AG10803 (cell line): Measurements from ENCODE around the gene LHFPL5.

Source experiments
- DNase-seq: peaks from one replicate; pipeline ENCODE4 v3.0.0; 2010; ENCODE audit warnings: low read depth
- H3K4me3 ChIP-seq: 2 replicates; pipeline ENCODE4 v1.5.1; 2011; ENCODE audit warnings: mild to moderate bottlenecking, low read length, control low read depth
- TF ChIP-seq, protein P1 (sequence below): conservative IDR thresholded peaks from 2 replicates; pipeline ENCODE4 v1.5.1; 2011; ENCODE audit warnings: mild to moderate bottlenecking, low read length, control low read depth, inconsistent platforms

LHFPL5 gene

GRCh38 chr6:35808688-35809087 lies 3.5 kb downstream of the LHFPL5 start:
- TF ChIP-seq, protein P1, sequence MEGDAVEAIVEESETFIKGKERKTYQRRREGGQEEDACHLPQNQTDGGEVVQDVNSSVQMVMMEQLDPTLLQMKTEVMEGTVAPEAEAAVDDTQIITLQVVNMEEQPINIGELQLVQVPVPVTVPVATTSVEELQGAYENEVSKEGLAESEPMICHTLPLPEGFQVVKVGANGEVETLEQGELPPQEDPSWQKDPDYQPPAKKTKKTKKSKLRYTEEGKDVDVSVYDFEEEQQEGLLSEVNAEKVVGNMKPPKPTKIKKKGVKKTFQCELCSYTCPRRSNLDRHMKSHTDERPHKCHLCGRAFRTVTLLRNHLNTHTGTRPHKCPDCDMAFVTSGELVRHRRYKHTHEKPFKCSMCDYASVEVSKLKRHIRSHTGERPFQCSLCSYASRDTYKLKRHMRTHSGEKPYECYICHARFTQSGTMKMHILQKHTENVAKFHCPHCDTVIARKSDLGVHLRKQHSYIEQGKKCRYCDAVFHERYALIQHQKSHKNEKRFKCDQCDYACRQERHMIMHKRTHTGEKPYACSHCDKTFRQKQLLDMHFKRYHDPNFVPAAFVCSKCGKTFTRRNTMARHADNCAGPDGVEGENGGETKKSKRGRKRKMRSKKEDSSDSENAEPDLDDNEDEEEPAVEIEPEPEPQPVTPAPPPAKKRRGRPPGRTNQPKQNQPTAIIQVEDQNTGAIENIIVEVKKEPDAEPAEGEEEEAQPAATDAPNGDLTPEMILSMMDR, result no peak
- DNase-seq, result no peak
- no peak overlapping the region for H3K4me3 ChIP-seq

GRCh38 chr6:35809809-35810208 lies 4.7 kb downstream of the LHFPL5 start:
- no peak for DNase-seq
- no peak overlapping the region for H3K4me3 ChIP-seq
- TF ChIP-seq, protein P1, result no peak

GRCh38 chr6:35810971-35811698 lies 6.0 kb downstream of the LHFPL5 start:
- H3K4me3 ChIP-seq, result no peak overlapping the region
- DNase-seq, result peak; percentile 47

DNA sequence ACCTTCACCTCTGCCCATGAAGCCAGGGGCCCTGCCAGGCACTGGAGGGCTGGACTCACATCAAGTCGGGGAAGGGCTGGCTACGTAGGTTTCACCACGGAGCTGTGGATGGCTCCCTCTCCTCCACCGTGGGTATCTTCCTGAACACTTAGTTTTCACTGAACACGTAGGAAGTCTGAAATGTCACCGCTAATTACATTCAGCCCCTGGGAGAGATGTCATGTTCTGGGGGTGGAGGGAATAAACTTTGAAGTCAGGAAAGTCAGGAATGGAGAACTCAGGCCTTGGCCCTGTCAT lies 6.5 kb downstream of the LHFPL5 start:
- TF ChIP-seq, protein P1, result no peak
- H3K4me3 ChIP-seq, result no peak overlapping the region
- no peak for DNase-seq

More at GRCh38 chr6:35810971-35811698, 6.0 kb downstream of the LHFPL5 start:
- TF ChIP-seq, protein P1, result no peak

GRCh38 chr6:35817515-35817914 lies 12.4 kb downstream of the LHFPL5 start:
- DNase-seq, result no peak
- TF ChIP-seq, protein P1, result no peak
- H3K4me3 ChIP-seq, result no peak overlapping the region

DNA sequence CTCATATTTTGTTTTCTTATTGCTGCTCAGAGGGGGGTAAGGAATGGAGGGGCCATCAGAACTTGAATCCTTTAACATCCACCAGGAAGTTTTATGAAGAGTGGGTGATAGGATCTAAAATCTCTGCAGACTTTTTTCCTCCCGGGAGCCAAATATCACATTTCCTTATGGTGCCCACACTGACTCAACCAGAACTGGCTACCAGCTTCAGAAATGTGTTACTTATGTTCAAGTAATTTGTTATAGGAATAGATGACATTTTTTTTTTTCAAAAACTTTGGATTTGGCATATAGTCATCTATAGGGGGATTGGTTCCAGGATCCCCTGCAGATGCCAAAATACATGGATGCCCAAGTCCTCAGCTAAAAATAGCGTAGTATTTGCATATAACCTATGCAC lies 18.4 kb downstream of the LHFPL5 start:
- no peak overlapping the region for H3K4me3 ChIP-seq
- DNase-seq, result no peak
- TF ChIP-seq, protein P1, result no peak

GRCh38 chr6:35824552-35825192 lies 19.5 kb downstream of the LHFPL5 start:
- TF ChIP-seq, protein P1, result no peak
- no peak overlapping the region for H3K4me3 ChIP-seq
- no peak for DNase-seq
